NCI-H524 (cell line): Measurements from ENCODE around the gene FMN1.

Experiments used
- DNase-seq, 2 experiments: peaks; one replicate each; lab custom pipeline; 2025; lab: John Stamatoyannopoulos, UW

The FMN1 gene

GRCh38 chr15:33059184-33059583 lies 135.3 kb downstream of the FMN1 start:
- DNase-seq = no peak

DNA sequence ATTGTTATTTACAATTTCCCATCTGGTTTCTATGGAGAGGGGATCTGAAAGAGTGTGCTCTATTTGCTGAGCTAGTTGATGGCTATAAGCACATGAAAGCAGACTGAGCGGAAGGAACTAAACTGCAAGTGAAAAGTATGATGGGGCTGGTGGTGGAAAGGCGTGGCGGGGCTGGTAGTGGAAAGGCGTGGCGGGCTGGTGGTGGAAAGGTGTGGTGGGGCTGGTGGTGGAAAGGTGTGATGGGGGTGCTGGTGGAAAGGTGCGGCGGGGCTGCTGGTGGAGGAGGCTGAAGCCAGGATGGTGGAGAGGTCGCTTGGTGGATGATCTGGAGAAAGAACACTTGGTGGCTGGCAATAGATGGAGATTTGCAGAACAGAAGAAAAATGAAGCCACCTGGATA lies 136.7 kb downstream of the FMN1 start:
- DNase-seq = no peak

DNA sequence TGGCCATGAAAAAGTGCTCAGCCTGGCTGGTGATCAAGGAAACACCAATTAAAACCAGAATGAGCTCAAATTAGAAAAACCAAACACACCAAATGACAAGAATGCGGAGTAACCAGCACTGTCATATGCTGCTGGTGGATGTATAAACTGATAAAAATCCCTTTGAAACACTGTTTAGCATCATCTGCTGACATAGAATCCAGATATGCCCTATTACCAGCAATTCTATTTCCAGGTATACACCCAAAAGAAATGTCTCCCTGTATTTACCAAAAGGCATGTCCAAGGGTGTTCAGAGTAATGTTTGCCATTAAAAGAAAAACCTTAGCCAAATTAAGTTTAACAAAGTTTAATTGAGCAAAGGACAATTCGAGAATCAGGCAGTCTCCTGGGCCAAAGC lies 138.6 kb downstream of the FMN1 start:
- DNase-seq = no peak

DNA sequence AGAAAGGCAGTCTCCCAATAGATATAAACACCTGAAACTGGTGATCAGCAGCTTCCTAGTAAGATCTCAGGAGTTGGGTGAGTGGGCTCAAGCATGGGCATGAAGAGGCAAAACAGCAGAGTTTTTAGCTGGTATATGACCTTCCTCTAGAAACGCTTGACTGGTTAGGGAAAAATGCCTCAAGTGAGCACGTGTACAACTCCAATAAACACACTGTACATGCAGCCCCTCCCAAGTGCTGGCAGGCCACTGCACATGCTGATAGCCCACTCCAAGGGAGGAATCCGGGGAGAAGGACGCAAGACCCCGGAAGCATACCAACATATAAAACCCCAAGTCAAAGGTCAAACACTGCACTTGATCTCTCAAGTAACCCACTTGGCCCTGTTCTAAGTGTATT lies 143.0 kb downstream of the FMN1 start:
- no peak for DNase-seq

GRCh38 chr15:33048255-33048654 lies 146.3 kb downstream of the FMN1 start:
- DNase-seq = no peak

DNA sequence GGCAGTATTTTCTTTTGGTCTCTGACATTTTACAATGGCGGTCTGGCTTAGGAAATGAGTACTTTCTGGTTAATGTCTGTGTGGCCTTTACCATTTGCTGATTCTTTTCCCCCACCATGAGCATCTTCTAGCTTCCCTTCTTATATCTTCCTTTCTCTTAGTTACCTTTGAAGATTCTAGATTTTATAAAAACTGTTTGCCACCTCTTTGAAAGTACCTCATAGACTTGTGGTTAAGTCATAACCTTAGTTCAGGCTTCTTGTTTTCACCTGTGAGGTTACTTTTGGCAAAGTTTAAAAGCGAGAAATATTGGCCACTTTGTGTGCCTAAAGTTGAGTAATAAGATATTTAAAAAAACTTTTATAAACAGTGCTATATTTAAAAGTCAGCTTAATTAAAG lies 147.4 kb downstream of the FMN1 start:
- DNase-seq = no peak

DNA sequence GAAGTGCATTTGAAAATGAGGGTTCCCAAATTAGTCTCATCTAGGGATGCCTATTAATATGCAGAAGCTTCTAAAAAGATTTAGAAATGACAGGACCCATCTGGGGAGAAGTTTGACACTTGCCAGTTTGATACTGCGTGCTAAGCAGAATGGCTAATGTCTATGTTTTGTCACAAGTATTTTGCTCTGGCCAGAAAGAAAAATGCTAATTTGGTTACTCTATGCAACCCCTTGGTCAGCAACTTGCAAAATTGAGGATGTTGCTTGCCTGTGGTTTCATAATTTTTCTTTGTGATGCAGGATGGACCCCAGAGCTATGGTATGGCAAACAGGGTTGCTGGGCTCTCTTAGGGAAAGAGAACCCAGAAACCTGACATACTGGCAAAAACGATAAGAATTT lies 148.2 kb downstream of the FMN1 start:
- no peak for DNase-seq

GRCh38 chr15:33045066-33045810 lies 149.3 kb downstream of the FMN1 start:
- DNase-seq = peak in 1 of 2 experiments; percentile 11

DNA sequence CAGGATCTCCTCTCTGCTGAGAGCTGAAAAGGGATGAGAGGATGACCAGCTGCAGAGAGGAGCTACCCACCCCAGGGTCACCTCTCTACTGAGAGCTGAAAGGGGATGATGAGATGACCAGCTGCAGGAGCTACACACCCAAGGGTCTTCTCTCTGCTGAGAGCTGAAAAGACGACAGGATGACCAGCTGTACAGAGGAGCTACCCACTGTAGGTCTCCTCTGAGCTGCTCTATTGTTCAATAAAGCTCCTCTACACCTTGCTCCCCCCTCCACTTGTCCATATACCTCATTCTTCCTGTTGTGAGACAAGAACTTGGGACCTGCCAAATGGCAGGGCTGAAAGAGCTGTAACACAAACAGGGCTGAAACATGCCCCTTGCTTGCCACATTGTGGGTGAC lies 149.9 kb downstream of the FMN1 start:
- DNase-seq = no peak

GRCh38 chr15:33043636-33044035 lies 150.9 kb downstream of the FMN1 start:
- no peak for DNase-seq

GRCh38 chr15:33040496-33040895 lies 154.0 kb downstream of the FMN1 start:
- DNase-seq = no peak

DNA sequence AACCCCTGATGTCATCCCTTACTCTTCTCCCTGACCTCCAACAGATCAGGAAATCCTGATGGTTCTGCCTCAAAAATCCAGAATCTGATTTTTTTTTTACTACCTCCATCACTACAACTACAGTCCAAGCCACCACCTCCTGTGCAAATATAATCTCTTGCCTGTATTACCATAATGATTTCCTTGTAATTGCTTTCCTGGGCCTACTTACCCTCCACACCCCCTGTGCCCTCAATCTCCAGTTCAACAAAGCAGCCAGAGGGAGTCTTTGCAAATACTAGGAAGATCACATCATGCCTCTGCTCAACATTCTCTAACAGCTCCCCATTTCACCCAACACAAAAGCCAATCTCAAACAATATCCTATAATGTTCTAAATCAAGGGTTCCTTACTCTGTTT lies 159.9 kb downstream of the FMN1 start:
- no peak for DNase-seq

DNA sequence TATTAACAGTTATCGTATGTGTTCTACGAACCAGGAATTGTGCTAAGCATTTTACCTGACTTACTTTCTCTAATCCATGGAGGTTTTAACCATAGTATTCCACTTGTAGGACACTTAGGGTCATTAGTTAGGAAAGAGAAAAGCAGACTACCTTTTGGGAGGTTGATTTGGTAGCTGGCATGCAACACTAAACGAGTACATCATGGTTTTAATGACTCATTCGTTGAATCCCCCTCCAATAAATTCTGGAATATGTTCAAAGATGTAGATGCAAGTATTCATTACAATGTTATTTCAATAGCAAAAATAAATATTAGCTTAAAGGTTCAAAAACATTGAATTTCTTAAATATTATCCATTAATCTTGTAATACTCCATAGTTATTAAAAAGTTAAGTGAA lies 162.5 kb downstream of the FMN1 start:
- DNase-seq = no peak

DNA sequence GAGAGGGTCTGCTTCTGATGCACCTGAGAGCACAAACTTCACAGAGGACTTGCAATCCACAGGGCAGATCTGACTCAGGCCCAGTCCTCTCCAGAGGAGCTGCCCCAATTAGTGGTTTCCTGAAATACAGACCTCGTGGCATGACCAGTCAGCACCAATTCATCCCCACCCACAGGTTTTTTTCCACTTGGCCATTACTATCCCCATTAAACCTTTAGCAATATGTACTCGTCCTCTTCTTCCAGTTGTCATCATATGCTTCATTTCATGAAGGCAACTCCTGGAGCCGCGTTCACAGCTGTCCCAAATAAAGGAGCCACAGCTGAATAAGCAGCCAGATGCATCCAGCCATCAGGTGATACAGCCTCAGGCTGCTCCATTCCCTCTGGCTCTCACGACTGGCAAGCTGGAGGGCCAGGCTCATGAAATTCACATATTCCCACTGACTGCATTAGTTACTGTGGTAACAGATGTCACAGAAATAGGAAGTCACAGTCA lies 163.1 kb downstream of the FMN1 start:
- DNase-seq = peak; percentile 10 to 80

DNA sequence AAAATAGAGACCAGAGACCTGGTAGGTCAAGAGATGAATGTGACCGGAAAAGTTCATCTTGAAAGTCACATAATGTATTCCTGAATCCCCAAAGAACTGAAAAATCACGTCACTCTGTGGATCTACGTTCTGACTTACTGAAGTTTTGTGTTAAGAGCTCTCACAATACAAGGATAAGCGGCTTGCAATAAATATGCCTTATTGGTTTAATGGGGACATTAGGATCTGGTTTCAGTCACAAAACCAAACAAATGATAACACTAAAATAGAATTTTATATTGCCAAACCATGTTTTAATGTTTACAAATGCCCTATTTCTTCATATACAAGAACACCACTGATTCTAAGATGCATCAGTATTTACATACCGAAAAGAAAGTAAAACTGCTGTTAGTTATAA lies 164.2 kb downstream of the FMN1 start:
- no peak for DNase-seq

- DNase-seq = peak; percentile 8 to 58
Observed at GRCh38 chr15:33029109-33029652, 165.3 kb downstream of the FMN1 start.

DNA sequence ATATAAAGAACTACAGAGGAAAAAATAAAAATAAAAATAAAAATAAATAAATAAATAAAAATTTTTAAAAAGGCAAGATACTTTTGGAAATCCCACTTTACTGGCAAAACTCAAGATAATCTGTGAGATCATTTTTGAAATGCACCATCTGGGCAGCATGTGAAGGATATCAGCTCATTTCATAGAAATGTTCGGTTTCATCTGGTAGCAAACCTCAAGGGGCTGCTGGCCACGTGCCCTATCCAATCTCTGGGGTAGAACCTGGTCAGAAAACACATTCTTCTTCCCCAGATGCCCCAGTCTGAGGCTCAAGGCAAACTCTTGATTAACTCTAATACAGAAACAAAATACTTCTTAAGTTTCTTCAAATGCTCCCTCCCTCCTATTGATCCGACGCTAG lies 166.0 kb downstream of the FMN1 start:
- DNase-seq = peak in 1 of 2 experiments; percentile 54

DNA sequence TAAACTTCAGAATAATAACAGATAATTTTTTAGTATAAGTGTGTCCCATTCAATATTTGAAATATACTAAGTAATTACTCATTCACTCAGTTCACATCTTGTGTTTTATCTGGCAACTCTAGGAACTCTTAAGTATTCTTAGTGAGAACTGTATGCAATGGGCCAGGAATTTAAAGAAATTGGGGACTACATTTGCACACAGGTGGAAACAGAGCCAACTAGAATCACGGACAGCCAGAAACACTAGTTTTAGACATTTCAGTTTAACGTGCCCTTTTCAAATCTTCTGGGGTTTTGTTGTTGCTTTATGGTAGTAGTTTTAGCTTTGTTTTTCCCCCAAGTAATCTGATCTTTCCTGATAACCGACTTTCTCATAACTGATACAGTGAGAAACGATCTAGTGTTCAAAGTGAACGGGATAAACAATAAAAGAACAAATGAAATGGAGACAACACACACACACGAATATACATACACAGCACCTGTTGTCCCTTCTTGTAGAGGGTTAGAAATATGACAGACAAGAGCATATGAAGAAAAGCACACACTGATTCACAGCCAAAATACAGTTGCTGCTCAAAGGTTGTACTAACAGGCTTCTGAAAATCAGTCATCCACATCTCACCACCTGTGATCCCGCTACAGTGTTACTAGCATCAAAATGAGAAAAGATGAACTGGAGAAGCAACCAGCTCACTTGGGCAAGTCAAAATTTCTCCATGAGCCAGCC lies 167.0 kb downstream of the FMN1 start:
- DNase-seq = peak in 1 of 2 experiments; percentile 25

DNA sequence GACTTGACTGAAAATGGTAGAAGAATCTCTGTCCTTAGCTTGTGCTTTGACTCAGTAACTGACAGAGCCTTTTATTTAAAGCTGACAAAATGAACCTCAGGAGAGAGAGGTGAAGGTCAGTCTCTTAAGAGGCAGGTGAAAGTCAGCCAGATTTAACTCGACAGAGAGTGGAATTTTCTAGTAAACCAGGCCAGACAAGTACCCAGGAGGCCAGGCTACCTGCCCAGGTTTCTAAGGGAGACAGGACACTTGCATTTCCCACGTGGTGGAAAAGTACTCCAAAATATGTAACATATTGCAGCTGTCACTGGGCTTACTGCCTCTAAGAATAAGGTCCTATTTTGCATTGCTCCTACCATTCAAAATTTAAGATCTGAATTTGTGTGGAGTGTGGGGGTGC lies 167.9 kb downstream of the FMN1 start:
- peak in 1 of 2 experiments; percentile 16 for DNase-seq

- peak in 1 of 2 experiments; percentile 49 for DNase-seq
Observed at GRCh38 chr15:33022629-33023028, 171.9 kb downstream of the FMN1 start.

DNA sequence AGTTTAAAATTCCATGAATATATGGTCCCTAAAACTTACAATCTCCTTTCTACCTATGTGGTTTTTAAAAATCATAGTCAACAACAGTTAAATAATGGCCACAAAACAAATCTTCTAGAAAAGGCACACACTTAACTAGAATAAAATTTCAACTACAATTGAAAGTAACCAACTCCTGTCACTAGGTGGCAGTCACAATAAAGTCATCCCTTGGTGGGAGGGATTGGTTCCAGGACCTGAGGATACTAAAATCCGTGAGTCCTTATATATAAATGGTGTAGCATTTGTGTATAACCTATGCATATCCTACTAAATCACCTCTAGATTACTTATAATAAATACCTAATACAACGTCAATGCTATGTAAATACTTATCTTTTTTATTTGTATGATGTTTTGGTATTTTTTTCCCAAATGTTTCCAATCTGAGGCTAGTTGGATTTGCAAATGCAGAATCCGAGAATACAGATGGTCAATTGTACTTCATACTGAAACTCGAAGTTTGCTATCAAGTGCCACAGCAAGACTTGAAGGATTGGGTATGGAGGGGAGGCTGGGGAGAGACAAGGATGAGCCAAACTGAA lies 172.6 kb downstream of the FMN1 start:
- DNase-seq = peak; percentile 33 to 64

GRCh38 chr15:33019354-33019981 lies 175.0 kb downstream of the FMN1 start:
- no peak for DNase-seq
